Measurements from ENCODE around the gene GSG1L.
"Not testable (repeated sequence)": the region's sequence is repeated elsewhere in the genome, so short reads cannot be mapped to it uniquely, and the experiment has no call there.

The GSG1L gene

DNA sequence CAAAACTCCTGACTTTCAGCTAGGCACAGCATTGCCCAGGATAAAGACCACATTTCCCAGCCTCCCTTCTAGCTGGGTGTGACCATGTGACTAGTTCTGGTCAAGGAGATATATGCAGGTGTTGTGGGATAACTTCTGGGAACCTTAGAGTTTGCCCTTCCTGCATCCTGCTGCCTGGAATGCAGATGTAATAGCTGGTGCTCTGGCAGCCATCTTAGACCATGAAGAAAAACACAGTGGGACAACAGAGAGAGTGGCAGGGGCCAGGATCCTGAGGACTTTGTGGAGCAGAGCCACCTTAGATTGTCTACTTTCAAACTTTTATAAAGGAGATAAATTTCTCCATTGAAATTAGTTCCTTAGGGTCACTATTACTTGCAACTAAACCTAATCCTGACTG lies 101.3 kb downstream of the GSG1L start:
- TF ChIP-seq GATA1 (IDR thresholded peaks at IDR 0.05; ENCODE audit: low read depth, low read length) = no peak
- no peak for TF ChIP-seq POLR2A (IDR thresholded peaks at IDR 0.05; ENCODE audit: low read length)
- no peak for DNase-seq

DNA sequence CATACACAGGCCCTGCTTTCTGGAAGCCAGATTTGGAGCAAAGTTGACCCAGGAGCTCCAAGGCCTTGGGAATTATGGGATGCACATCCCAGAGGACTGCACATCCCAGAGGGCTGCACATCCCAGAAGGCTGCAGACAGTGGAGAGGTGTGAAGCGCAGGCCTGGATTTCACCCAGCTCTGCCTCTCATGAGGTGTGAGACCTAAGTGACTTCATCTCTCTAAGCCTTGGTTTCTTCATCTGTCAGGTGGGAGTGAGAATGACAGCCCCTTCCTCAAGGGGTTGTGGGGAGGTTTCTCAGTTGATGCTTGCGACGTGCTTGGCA lies 102.3 kb downstream of the GSG1L start:
- TF ChIP-seq POLR2A (IDR thresholded peaks at IDR 0.05; ENCODE audit: low read length) = no peak
- no peak for TF ChIP-seq GATA1 (IDR thresholded peaks at IDR 0.05; ENCODE audit: low read depth, low read length)
- no peak for DNase-seq

DNA sequence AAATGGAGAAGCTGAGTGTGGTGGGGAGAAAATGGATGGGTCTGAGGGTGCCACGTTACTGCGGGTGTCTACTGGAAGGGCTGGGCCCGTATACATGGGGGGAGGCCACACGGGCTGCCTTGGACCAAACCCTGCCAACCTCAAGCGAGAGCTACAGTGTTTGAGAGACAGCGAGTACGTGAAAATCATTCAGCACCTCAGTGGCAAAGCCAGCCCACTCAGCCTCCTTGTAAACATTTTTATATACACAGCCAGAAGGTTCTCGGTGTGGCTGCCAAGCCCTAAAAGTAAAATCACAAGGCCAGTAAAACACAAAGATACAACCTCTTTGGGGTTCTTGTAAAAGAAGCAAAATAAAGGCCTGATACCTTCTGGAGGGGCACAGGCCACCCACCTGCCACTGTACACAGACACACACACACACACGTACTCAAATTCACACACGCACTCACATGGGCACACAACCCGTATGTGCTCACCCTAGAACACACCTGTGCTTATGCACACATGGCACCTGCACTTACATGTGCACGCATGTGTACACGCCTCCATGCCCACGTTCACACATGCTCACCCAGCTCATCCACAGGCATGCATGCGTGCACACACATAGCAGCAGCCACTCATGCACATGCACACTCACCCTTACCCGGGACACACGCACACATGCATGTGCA lies 102.8 kb downstream of the GSG1L start:
- no peak for DNase-seq
- TF ChIP-seq POLR2A (IDR thresholded peaks at IDR 0.05; ENCODE audit: low read length) (no peak), GATA1 (IDR thresholded peaks at IDR 0.05; ENCODE audit: low read depth, low read length) (no peak)

DNA sequence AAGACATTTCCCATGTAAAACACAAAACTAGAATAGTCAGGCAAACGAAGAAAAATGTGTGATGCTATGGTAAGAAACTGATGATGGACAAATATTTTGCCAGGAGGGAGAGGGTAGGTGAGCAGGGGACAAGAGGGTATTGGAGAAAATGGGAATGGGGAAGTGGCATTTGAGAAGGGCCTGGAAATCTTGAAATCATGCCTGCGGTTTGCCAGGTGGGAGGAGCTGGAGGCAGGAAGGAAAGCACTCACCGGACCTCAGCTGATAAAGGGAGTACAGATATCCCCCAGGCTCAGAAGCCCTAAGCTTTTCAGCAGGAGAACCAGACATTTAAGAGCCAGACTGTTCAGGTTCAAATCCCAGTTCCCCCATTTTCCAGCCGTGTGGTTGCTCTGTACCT lies 103.6 kb downstream of the GSG1L start:
- no peak for DNase-seq
- TF ChIP-seq GATA1 (IDR thresholded peaks at IDR 0.05; ENCODE audit: low read depth, low read length) (no peak), POLR2A (IDR thresholded peaks at IDR 0.05; ENCODE audit: low read length) (no peak)

DNA sequence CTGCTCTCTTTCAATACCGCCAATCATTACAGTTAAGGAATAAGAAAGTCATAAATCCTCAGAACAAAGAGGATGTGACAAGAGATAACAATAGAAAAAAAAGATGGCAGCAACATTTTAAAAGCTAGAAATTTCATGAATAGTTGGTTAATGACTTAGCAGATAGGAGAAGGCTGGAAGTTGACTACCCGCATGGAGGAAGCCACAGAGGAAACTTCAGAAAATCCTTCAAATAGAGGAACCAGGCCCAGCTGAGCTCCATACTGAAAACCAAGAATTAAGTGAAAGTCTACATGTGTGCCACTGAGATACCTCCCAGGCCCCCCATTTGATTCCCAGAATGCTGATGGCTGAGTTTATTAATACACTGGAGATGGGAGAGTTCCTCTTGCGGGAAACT lies 109.3 kb downstream of the GSG1L start:
- DNase-seq = no peak
- TF ChIP-seq POLR2A (IDR thresholded peaks at IDR 0.05; ENCODE audit: low read length) (no peak), GATA1 (IDR thresholded peaks at IDR 0.05; ENCODE audit: low read depth, low read length) (no peak)

DNA sequence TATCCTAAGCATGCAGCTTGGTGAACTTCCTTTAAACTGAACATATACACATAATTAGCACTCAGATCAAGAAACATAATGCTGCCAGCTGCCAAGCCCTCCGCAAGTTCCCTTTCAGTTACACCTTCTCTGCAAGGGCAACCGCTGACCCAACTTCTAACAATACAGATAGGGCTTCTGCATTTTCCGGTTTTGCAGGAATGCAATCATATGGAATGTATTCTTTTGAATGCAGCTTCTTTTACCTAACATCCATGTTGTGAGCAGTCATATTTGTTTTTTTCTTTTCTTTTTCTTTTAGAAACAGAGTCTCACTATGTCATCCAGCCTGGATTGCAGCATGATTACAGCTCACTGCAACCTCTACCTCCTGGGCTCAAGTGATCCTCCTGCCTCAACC lies 110.7 kb downstream of the GSG1L start:
- TF ChIP-seq GATA1 (IDR thresholded peaks at IDR 0.05; ENCODE audit: low read depth, low read length) = no peak
- no peak for TF ChIP-seq POLR2A (IDR thresholded peaks at IDR 0.05; ENCODE audit: low read length)
- DNase-seq = no peak

DNA sequence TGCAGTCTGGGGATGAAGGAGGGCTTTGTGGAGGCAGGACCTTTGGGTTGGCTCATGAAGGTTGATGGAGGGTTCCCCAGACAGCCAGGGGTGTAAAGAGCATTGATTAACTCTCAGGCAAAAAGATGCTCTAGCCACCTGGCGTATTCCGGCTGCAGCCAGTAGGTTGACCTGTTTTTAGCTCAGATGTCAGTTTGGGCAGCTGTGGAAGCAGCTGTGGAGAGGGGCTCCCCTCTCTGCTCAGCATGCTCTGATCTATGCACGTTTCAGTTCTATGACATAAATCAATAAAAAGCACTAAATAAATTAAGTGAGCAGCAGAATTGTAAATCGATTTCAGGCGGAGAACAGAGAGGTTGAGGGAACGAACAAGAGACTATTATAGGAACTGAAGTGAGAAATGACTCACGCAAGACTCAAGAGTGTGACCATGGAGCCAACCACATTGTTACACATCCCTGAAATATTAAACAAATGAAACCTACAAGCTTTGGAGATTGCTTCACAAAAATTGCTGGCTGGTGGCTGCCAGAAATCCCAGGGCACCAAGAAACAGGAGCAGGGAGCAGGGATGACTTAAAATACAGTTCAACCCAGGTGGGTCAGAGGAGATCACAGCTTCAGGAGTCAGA lies 111.9 kb downstream of the GSG1L start:
- TF ChIP-seq POLR2A (IDR thresholded peaks at IDR 0.05; ENCODE audit: low read length) (no peak), GATA1 (IDR thresholded peaks at IDR 0.05; ENCODE audit: low read depth, low read length) (no peak)
- DNase-seq = no peak

DNA sequence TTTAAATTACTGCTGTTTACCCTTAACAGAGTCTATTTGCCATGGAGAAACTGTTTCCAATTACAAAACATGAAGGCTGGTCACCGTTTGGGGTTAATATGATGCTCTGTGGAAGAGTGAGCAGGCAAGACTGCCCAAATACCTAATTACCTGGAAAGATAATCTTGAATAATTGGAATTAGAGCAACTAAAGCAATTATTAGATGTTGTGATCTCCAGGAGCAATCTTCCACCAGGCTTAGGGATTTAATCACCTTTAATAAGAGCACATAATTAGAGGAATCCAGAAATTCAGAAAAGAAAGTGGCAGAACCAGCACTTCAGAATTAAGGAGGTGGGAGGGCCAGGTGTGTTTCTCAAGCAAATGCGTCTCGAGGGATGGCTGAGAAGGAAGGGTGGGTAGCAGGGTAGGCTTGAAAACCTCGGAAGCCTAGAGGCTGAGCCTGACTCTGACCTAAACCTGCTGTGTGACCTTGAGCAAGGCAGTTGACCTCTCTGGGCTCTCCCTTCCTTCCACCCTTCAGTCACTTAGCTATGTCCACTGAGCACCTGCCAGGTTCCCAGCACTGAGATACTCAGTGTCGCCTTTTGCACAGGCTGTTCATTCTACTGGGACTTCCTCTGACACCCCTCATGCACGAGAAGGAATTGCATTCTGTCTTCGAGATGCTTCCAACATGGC lies 113.2 kb downstream of the GSG1L start:
- DNase-seq = no peak
- TF ChIP-seq GATA1 (IDR thresholded peaks at IDR 0.05; ENCODE audit: low read depth, low read length) (no peak), POLR2A (IDR thresholded peaks at IDR 0.05; ENCODE audit: low read length) (no peak)

DNA sequence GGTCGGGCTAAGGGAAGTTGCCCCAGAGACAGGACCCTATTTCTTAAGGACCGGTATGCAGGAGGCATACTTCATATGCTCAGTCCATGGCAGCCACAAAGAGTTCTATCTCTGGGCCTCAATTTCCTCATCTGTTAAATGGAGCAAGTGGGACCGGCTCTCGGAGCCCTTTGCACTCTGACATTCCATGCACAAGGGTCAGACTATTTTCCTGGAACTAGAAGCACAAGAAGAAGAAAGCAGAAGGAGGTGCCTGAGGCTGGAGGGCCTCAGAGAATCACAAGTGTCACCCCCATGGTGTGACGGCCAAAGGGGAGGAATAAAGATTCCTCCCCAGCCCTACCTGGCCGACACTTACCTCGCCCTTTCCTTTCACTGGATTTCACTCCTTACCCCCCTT lies 115.8 kb downstream of the GSG1L start:
- DNase-seq = no peak
- TF ChIP-seq GATA1 (IDR thresholded peaks at IDR 0.05; ENCODE audit: low read depth, low read length) (no peak), POLR2A (IDR thresholded peaks at IDR 0.05; ENCODE audit: low read length) (no peak)

DNA sequence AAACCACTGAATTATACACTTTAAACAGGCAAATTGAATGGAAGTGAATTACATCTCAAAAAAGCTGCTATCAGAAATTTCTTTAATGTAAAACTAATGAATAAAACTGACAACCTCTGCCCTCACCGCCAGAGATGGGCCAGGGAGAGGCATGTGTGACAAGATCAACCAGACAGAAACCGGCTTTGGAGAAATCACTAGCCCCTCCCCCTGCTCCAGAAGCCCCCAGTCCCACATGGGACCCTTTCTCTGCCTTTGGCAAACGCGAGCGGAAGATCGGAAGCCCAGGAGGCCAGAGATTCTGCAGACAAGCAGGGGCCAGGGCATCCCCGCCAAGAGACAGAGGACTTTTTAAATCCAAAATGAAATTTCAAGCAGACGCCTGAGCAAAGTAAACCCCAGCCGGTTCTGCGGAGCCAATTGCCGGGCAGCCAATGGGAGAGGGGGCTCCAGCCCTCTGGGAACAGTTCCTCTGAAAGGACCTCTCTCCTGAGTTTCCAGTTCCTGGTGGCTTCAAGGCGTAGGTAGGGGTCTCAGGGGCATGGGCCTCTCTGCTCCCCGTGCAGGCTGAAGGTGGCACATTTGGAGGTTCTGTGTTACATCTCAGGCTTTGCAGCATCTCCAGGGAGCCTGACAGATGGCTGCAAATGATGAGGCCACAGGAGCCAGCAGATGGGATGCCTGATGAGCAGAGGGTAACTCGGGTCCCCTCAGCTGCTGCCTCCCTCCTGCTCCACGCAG lies 118.1 kb downstream of the GSG1L start:
- no peak for DNase-seq
- TF ChIP-seq GATA1 (IDR thresholded peaks at IDR 0.05; ENCODE audit: low read depth, low read length) (no peak), POLR2A (IDR thresholded peaks at IDR 0.05; ENCODE audit: low read length) (no peak)

DNA sequence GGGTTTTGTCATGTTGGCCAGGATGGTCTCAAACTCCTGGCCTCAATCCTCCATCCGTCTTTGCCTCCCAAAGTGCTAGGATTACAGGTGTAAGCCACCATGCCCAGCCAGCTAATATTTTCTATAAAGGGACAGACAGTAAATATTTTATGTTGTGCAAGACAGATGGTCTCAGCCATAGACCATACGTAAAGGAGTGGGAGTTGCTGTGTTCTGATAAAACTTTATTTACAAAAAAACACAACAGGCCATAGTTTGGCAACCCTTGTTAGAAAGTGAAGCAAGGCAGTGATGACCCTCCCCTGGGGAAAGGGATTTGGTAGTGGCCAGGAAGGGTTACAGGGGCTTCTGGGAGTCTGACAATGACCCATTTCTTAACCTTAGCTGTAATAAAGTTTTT lies 119.7 kb downstream of the GSG1L start:
- TF ChIP-seq POLR2A (IDR thresholded peaks at IDR 0.05; ENCODE audit: low read length) (no peak), GATA1 (IDR thresholded peaks at IDR 0.05; ENCODE audit: low read depth, low read length) (no peak)
- DNase-seq = no peak

DNA sequence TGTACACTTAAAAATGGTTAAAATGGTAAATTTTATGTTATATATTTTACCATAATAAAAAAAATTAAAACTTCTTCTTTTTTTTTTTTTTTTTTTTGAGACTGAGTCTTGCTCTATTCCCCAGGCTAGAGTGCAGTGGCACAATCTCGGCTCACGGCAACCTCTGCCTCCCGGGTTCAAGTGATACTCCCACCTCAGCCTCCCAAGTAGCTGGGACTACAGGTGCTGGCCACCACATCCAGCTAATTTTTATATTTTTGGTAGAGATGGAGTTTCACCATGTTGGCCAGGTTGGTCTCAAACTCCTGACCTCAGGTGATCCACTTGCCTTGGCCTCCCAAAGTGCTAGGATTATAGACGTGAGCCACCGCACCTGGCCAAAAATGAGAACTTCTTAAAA lies 121.4 kb downstream of the GSG1L start:
- not testable (repeated sequence) for DNase-seq

DNA sequence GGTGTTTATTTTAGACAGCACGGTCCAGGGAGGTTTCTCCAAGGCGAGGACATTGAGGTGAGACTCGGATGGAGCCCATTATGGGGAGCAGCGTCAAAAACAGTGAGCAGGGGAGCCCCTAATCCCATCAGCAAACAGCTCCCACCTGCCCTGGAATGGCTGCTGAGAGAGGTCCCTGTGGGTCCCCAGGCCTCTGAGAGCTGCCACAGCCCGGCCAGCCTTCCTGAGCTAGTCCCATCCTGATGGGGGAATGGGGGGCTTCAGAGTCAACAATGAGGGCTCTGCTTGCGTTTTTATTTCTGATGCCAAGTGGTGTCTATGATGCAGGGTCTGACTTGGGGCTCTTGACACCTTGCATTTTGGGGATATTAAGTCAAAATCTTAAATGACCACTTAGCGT lies 128.4 kb downstream of the GSG1L start:
- no peak for DNase-seq
- TF ChIP-seq GATA1 (IDR thresholded peaks at IDR 0.05; ENCODE audit: low read depth, low read length) = no peak
- no peak for TF ChIP-seq POLR2A (IDR thresholded peaks at IDR 0.05; ENCODE audit: low read length)

DNA sequence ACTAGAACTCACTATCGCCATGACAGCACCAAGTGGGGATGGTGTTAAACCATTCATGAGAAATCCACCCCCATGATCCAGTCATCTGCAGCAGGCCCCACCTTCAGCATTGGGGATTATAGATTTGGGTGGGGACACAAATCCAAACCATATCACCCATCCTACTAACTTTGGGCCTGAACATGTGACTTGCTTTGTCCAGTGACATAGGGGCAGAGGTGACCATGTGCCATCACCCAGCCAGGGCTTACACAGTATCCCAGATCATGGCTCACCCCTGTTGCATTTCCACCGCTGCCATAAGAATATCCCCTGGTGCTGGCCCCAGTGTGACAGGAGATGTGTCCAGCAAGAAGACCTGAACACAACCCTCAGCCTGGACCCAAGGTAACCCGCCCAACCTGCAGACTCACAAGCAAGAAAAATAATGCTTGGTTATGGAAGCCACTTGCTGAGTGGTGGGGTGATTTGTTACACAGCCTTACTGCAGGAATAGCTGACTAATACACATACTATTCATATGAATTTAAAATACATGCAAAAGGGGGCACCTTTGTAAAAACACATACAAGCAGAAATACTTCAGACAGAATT lies 130.9 kb downstream of the GSG1L start:
- TF ChIP-seq GATA1 (IDR thresholded peaks at IDR 0.05; ENCODE audit: low read depth, low read length) = no peak
- no peak for TF ChIP-seq POLR2A (IDR thresholded peaks at IDR 0.05; ENCODE audit: low read length)
- DNase-seq = no peak

Measured in erythroblast (primary cell).